HepG2 (cell line): ENCODE measurements around the gene CMTM1. TPM values are rescaled to one million over a fixed set of nuclear protein-coding genes. Genes with fewer than 3 reads are reported as not detected.

Experiments used
- CBX1 ChIP-seq: IDR thresholded peaks from one replicate; pipeline ENCODE4 v1.6.1; 2016; ENCODE audit warnings: antibody characterized with exemption, low read depth
- FOSL1 ChIP-seq: sonication (generic); formaldehyde crosslinking; IDR thresholded peaks from 2 replicates; pipeline ENCODE4 v1.9.0; 2021; ENCODE audit warnings: missing genetic modification reagents, borderline replicate concordance
- HINFP ChIP-seq: sonication (generic); formaldehyde crosslinking; IDR thresholded peaks from 2 replicates; pipeline ENCODE4 v1.4.0; 2020; ENCODE audit warnings: low read depth, mild to moderate bottlenecking, missing genetic modification reagents
- JUN ChIP-seq: sonication (generic); formaldehyde crosslinking; IDR thresholded peaks from 2 replicates; pipeline ENCODE4 v1.4.0; 2020; ENCODE audit warnings: mild to moderate bottlenecking, missing genetic modification reagents
- RFX3 ChIP-seq: IDR thresholded peaks from 2 replicates; pipeline ENCODE4 v1.6.1; 2016; ENCODE audit warnings: missing biosample characterization, missing genetic modification reagents
- SP5 ChIP-seq: IDR thresholded peaks from 2 replicates; pipeline ENCODE4 v1.6.1; 2016; ENCODE audit warnings: low read depth, borderline replicate concordance
- SRSF4 ChIP-seq: fragments of 200-400 bp; formaldehyde crosslinking; IDR thresholded peaks from one replicate; pipeline ENCODE4 v1.6.1; 2018; ENCODE audit warnings: mild to moderate bottlenecking, low read depth, low read length, moderate library complexity; ENCODE audit not compliant: poor library complexity, severe bottlenecking
- ZBTB4 ChIP-seq: sonication (generic); formaldehyde crosslinking; IDR thresholded peaks from 2 replicates; pipeline ENCODE4 v1.4.0; 2020; ENCODE audit warnings: missing genetic modification reagents, mild to moderate bottlenecking, borderline replicate concordance
- ZBTB44 ChIP-seq: sonication (generic); formaldehyde crosslinking; IDR thresholded peaks from 2 replicates; pipeline ENCODE4 v1.4.0; 2020; ENCODE audit warnings: missing genetic modification reagents
- ZNF318 ChIP-seq: sonication (generic); formaldehyde crosslinking; IDR thresholded peaks from 2 replicates; pipeline ENCODE4 v1.4.0; 2020; ENCODE audit warnings: mild to moderate bottlenecking, missing genetic modification reagents
- ZNF841 ChIP-seq: sonication (generic); formaldehyde crosslinking; IDR thresholded peaks from 2 replicates; pipeline ENCODE4 v1.8.1; 2023; ENCODE audit warnings: missing genetic modification reagents, borderline replicate concordance
- polyA plus RNA-seq, 8 experiments: library from polyadenylated mRNA; depleted of rRNA in 3 of 8; stranded (reverse) in 7 of 8; unstranded in 1 of 8; fragments of >200 nt; fragmentation: Illumina TruSeq in 4 of 8; extraction: Trizol in 4 of 8; gene quantifications; 2 replicates each; pipeline versions ENCODE4 v1.2.1 to v1.2.3, GENCODE V29; 2011 to 2016; ENCODE audit warnings: low read depth in 4 of 8, missing spikeins in 1 of 8, mixed read lengths in 1 of 8; ENCODE audit not compliant: insufficient read depth in 1 of 8
- total RNA-seq, 5 experiments: library from RNA; depleted of rRNA; stranded (reverse); fragments of >200 nt; fragmentation: Illumina TruSeq; extraction: Trizol; gene quantifications; 2 replicates each; pipeline ENCODE4 v1.2.3, GENCODE V29; 2016; ENCODE audit warnings: low read depth in 1 of 5

Gene CMTM1
- total and polyA plus RNA-seq, 2 of the 13 experiments (the other 11 are each of a cell fraction or from before 2014, with no cell fraction given): 1.7 to 2.9 TPM

- TF ChIP-seq ZBTB4 (CRISPR knock-in tag) (peak; percentile 96; the same call in 1 of the 2 replicates), HINFP (peak; percentile 98), ZBTB44 (CRISPR knock-in tag) (peak; percentile 92), ZNF841 (CRISPR knock-in tag) (peak; percentile 98), ZNF318 (CRISPR knock-in tag) (peak; percentile 97; the same call in 1 of the 2 replicates), RFX3 (CRISPR knock-in tag) (no peak), SRSF4 (no peak), JUN (CRISPR knock-in tag) (peak; percentile 74), CBX1 (peak; percentile 43), SP5 (peak; percentile 73; the same call in 1 of the 2 replicates), FOSL1 (CRISPR knock-in tag) (peak; percentile 8; the same call in 1 of the 2 replicates)
Observed at GRCh38 chr16:66552286-66553177, 13.7 kb upstream of the CMTM1 start, which contains the start of gene CKLF (continued).
